K562 (cell line): Measurements from ENCODE around the gene CNTN5. TPM values are rescaled to one million over a fixed set of nuclear protein-coding genes. Genes with fewer than 3 reads are reported as not detected.

Source experiments
- ATAC-seq: fragments of 200-7000 bp; cut with Tn5 transposase; 3 replicates; pipeline ENCODE4 v1.9.1; 2020; ENCODE audit warnings: moderate library complexity
- BruUV-seq: library from RNA; stranded (reverse); fragments of 400-500 nt; replicated peaks from 2 replicates; lab custom pipeline; 2021; lab: Mats Ljungman, UMichigan
- CTCF ChIA-PET: fragments of 300-600 bp; formaldehyde crosslinking; extraction: SDS; loops from one replicate; lab custom pipeline; 2021; ENCODE audit warnings: low intra/inter-chr PET ratio; lab: Yijun Ruan, JAX
- POLR2A ChIA-PET: fragments of 300-600, 350-650 bp; sonication (Branson Sonifier 250); formaldehyde crosslinking; extraction: SDS; loops from one replicate; lab custom pipeline; 2021; ENCODE audit warnings: antibody characterized with exemption, inconsistent platforms; lab: Yijun Ruan, JAX
- DNase-seq, 4 experiments: peaks; one replicate each; pipeline versions ENCODE4 v3.0.0 to v3.0.0-alpha.2; 2011 to 2018; ENCODE audit warnings: low spot score in 3 of 4, mixed read lengths in 3 of 4; ENCODE audit errors: extremely low read depth in 1 of 4
- FAIRE-seq: peaks from 2 replicates; lab custom pipeline; 2011; peaks lifted over from hg19 to GRCh38; lab: Jason Lieb, UNC
- H2AFZ ChIP-seq: 2 replicates; pipeline ENCODE4 v1.6.0; 2011; ENCODE audit warnings: low read depth, low read length, control low read depth, inconsistent platforms
- H3K27ac ChIP-seq: fragments of 200-600 bp; 3 replicates; pipeline ENCODE4 v1.8.0; 2011; ENCODE audit warnings: low read depth, mild to moderate bottlenecking, control low read depth, inconsistent platforms, low read length, moderate library complexity, mixed read lengths; ENCODE audit errors: extremely low read depth
- H3K27me3 ChIP-seq, 2 experiments: fragments of 300-600 bp in 1 of 2; 2 replicates in 1 of 2; 3 replicates in 1 of 2; pipeline versions ENCODE4 v1.6.0 to v1.8.0; 2011; ENCODE audit warnings: inconsistent platforms in 2 of 2, low read length in 2 of 2, mild to moderate bottlenecking in 1 of 2, mixed read lengths in 1 of 2, moderate library complexity in 1 of 2; ENCODE audit not compliant: control insufficient read depth in 2 of 2, insufficient read depth in 2 of 2
- H3K36me3 ChIP-seq: fragments of 300-600 bp; 3 replicates; pipeline ENCODE4 v1.8.0; 2011; ENCODE audit warnings: mild to moderate bottlenecking, low read length, inconsistent platforms; ENCODE audit not compliant: control insufficient read depth, insufficient read depth
- H3K4me1 ChIP-seq, 2 experiments: fragments of 200-600 bp in 1 of 2; replicated peaks in 1 of 2; 2 replicates in 1 of 2; 3 replicates in 1 of 2; pipeline versions ENCODE4 v1.5.1 to v1.8.0; 2011; ENCODE audit warnings: inconsistent platforms in 2 of 2, low read length in 2 of 2, mild to moderate bottlenecking in 1 of 2, mixed read lengths in 1 of 2, moderate library complexity in 1 of 2; ENCODE audit not compliant: control insufficient read depth in 2 of 2, insufficient read depth in 2 of 2
- H3K4me2 ChIP-seq: 2 replicates; pipeline ENCODE4 v1.6.1; 2011; ENCODE audit warnings: low read length, control low read depth, inconsistent platforms, mixed read lengths; ENCODE audit not compliant: insufficient read depth
- H3K4me3 ChIP-seq: fragments of 200-600 bp; sonication (generic), shearing (Covaris generic); 2 replicates; pipeline ENCODE4 v1.5.1; 2016; ENCODE audit warnings: control low read depth, inconsistent platforms
- H3K79me2 ChIP-seq: fragments of 200-600 bp; 3 replicates; pipeline ENCODE4 v1.8.0; 2011; ENCODE audit warnings: low read length, inconsistent platforms; ENCODE audit not compliant: control insufficient read depth, insufficient read depth
- H3K9ac ChIP-seq, 2 experiments: 2 replicates each; pipeline versions ENCODE4 v1.6.0 to v1.6.1; 2011; ENCODE audit warnings: low read depth in 2 of 2, low read length in 2 of 2, control low read depth in 1 of 2, inconsistent platforms in 1 of 2, mild to moderate bottlenecking in 1 of 2, mixed read lengths in 1 of 2; ENCODE audit not compliant: insufficient read depth in 1 of 2
- H3K9me1 ChIP-seq: one replicate; pipeline ENCODE4 v1.6.0; 2011; ENCODE audit warnings: inconsistent platforms, mild to moderate bottlenecking, low read length, moderate library complexity; ENCODE audit not compliant: control insufficient read depth, insufficient read depth
- H3K9me3 ChIP-seq: replicated peaks from 2 replicates; pipeline ENCODE4 v1.5.1; 2011; ENCODE audit warnings: low read depth, low read length, inconsistent platforms; ENCODE audit not compliant: control insufficient read depth, insufficient read depth
- H4K20me1 ChIP-seq: replicated peaks from 2 replicates; pipeline ENCODE4 v1.6.1; 2011; ENCODE audit warnings: low read length, inconsistent platforms, mixed read lengths; ENCODE audit not compliant: control insufficient read depth, insufficient read depth
- CBFA2T2 ChIP-seq: fragments of 450-650 bp; conservative IDR thresholded peaks from 2 replicates; pipeline ENCODE4 v1.6.1; 2017; ENCODE audit warnings: mild to moderate bottlenecking
- MTA1 ChIP-seq: fragments of 450-650 bp; IDR thresholded peaks from 2 replicates; pipeline ENCODE4 v1.6.1; 2017; ENCODE audit warnings: borderline replicate concordance
- SIN3A ChIP-seq, 2 experiments: fragments of 150-350 bp in 1 of 2; IDR thresholded peaks; 2 replicates each; pipeline ENCODE4 v1.6.1; 2011 to 2016; ENCODE audit warnings: borderline replicate concordance in 2 of 2, low read depth in 2 of 2, low read length in 2 of 2, mild to moderate bottlenecking in 2 of 2, moderate library complexity in 2 of 2; ENCODE audit not compliant: control insufficient read depth in 1 of 2
- SLC30A9 ChIP-seq: fragments of 250-450 bp; sonication (Bioruptor Pico); IDR thresholded peaks from 2 replicates; pipeline ENCODE4 v1.8.0; 2022; ENCODE audit warnings: mild to moderate bottlenecking, moderate library complexity
- SMAD2 ChIP-seq: fragments of 150-350 bp; IDR thresholded peaks from 2 replicates; pipeline ENCODE4 v1.6.1; 2014; ENCODE audit warnings: low read depth, mild to moderate bottlenecking, low read length
- ZKSCAN3 ChIP-seq: fragments of 250-450 bp; sonication (Bioruptor Pico); IDR thresholded peaks from 2 replicates; pipeline ENCODE4 v1.4.0; 2020
- ZNF282 ChIP-seq: sonication (generic); formaldehyde crosslinking; IDR thresholded peaks from 2 replicates; pipeline ENCODE4 v1.8.1; 2023; ENCODE audit warnings: missing genetic modification reagents
- ZNF311 ChIP-seq: fragments of 250-450 bp; sonication (Bioruptor Pico); IDR thresholded peaks from 2 replicates; pipeline ENCODE4 v1.4.0; 2020; ENCODE audit warnings: mild to moderate bottlenecking, moderate library complexity
- ZNF518B ChIP-seq: fragments of 250-450 bp; sonication (Bioruptor Pico); IDR thresholded peaks from 2 replicates; pipeline ENCODE4 v1.5.0; 2021; ENCODE audit warnings: mild to moderate bottlenecking, moderate library complexity
- WGBS: fragments of 100-300 bp; shearing (Covaris generic); methylation state at CpG from one replicate; pipeline ENCODE4 v1.1.6; 2016; ENCODE audit warnings: low coverage, mixed read lengths; ENCODE audit not compliant: insufficient coverage; ENCODE audit errors: missing lambda C conversion rate; 5-methylcytosine and 5-hydroxymethylcytosine counted together
- in situ Hi-C: fragments of 300-500 bp; cut with MboI; formaldehyde crosslinking; loops from 4 replicates; pipeline ENCODE4 v1.15.0; 2018; ENCODE audit warnings: inconsistent platforms, mixed read lengths
- intact Hi-C: fragments of 100-400 bp; cut with micrococcal nuclease; formaldehyde crosslinking; loops from 2 replicates; pipeline ENCODE4 v1.14.2; 2022
- polyA plus RNA-seq, 8 experiments: library from polyadenylated mRNA; depleted of rRNA in 4 of 8; stranded (reverse) in 5 of 8; unstranded in 3 of 8; fragments of >200 nt; fragmentation: Nextera tagmentation in 2 of 8; fragmentation: Illumina TruSeq in 1 of 8; extraction: Ambion mirVana in 2 of 8; extraction: Trizol in 1 of 8; gene quantifications; 2 replicates each; pipeline versions ENCODE4 v1.2.1 to v1.2.3, GENCODE V29; 2011 to 2014; ENCODE audit warnings: inconsistent platforms in 1 of 8, missing spikeins in 1 of 8
- total RNA-seq, 7 experiments: library from RNA; depleted of rRNA in 6 of 7; stranded (reverse); fragments of >200 nt in 6 of 7; fragmentation: Illumina TruSeq in 2 of 7; extraction: Trizol in 2 of 7; gene quantifications; 2 replicates each; pipeline versions ENCODE4 v1.2.1 to v1.2.3, GENCODE V29; 2011 to 2021; ENCODE audit warnings: low replicate concordance in 1 of 7
- TF ChIP-seq, protein P1 (sequence below), 2 experiments: fragments of 450-650 bp; IDR thresholded peaks; 2 replicates each; pipeline ENCODE4 v1.6.1; 2016; ENCODE audit warnings: mild to moderate bottlenecking in 2 of 2, borderline replicate concordance in 1 of 2, low read depth in 1 of 2, moderate library complexity in 1 of 2

CNTN5 gene
- total and polyA plus RNA-seq, 9 of the 15 experiments (the other 6 are each of a cell fraction or from before 2014, with no cell fraction given): 0.03 TPM; not detected in 8

GRCh38 chr11:99537681-99538080 is 516.9 kb downstream of the CNTN5 start:
- no peaks in the 10 kb centered on the region for H3K4me1 ChIP-seq
- WGBS: 0% methylated on average over 2 of the region's 2 CpGs
- no peak overlapping the region for H3K27ac ChIP-seq
- TF ChIP-seq SLC30A9 (CRISPR knock-in tag) (no peak), ZKSCAN3 (CRISPR knock-in tag) (no peak), MTA1 (no peak), SIN3A (IDR thresholded peaks at IDR 0.05; ENCODE audit: borderline replicate concordance in 2 of 2, control insufficient read depth in 1 of 2, low read depth in 2 of 2, low read length in 2 of 2) (no peak), ZNF518B (CRISPR knock-in tag) (no peak), ZNF311 (CRISPR knock-in tag) (no peak), CBFA2T2 (no peak), SMAD2 (no peak), ZNF282 (CRISPR knock-in tag) (no peak)
- TF ChIP-seq, protein P1, sequence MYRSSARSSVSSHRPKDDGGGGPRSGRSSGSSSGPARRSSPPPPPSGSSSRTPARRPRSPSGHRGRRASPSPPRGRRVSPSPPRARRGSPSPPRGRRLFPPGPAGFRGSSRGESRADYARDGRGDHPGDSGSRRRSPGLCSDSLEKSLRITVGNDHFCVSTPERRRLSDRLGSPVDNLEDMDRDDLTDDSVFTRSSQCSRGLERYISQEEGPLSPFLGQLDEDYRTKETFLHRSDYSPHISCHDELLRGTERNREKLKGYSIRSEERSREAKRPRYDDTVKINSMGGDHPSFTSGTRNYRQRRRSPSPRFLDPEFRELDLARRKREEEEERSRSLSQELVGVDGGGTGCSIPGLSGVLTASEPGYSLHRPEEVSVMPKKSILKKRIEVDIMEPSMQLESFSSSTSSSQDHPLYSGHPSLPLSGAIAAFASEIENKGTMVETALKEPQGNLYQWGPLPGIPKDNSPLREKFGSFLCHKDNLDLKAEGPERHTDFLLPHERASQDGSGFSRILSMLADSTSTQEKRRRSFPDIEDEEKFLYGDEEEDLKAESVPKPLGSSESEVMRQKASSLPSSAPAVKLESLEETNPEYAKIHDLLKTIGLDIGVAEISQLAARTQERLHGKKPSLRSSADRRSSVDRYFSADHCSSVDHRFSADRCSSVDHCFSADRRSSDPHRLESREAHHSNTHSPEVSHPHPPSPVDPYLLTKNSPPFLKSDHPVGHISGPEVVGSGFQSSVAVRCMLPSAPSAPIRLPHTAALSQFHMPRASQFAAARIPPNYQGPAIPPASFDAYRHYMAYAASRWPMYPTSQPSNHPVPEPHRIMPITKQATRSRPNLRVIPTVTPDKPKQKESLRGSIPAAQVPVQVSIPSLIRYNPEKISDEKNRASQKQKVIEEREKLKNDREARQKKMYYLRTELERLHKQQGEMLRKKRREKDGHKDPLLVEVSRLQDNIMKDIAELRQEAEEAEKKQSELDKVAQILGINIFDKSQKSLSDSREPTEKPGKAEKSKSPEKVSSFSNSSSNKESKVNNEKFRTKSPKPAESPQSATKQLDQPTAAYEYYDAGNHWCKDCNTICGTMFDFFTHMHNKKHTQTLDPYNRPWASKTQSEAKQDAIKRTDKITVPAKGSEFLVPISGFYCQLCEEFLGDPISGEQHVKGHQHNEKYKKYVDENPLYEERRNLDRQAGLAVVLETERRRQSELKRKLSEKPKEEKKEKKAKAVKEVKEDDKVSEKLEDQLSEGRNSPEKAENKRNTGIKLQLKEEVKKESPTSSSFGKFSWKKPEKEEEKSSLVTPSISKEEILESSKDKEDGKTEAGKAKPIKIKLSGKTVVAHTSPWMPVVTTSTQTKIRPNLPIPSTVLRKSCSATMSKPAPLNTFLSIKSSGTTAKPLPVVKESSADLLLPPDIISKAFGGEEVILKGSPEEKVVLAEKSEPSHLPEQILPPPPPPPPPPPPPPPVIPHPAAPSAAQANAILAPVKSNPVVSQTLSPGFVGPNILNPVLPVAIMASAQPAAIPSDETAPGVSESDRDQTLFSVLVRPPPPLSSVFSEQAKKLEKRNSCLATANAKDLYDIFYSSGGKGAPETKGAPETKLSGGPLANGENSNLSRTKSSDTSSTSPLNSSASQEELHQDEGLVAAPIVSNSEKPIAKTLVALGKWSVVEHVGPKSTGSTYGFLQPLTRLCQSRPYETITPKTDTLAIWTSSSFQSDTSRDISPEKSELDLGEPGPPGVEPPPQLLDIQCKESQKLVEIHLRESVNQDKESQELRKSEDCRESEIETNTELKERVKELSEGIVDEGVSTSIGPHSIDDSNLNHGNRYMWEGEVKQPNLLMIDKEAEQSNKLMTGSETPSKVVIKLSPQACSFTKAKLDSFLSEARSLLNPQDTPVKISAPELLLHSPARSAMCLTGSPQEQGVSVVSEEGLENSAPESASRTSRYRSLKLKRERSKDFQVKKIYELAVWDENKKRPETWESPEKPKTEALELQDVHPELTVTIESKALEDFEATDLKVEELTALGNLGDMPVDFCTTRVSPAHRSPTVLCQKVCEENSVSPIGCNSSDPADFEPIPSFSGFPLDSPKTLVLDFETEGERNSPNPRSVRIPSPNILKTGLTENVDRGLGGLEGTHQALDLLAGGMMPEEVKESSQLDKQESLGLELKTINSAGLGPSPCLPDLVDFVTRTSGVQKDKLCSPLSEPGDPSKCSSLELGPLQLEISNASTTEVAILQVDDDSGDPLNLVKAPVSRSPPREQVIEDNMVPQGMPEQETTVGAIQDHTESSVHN (IDR thresholded peaks at IDR 0.05; ENCODE audit: borderline replicate concordance in 1 of 2, low read depth in 1 of 2): no peak
- TF ChIP-seq, all 486 proteins: peak for 0
- Histone ChIP-seq H3K27me3 (no peaks in the 10 kb centered on the region), H3K9ac (no peak overlapping the region), H3K79me2 (no peaks in the 10 kb centered on the region), H3K36me3 (no peaks in the 10 kb centered on the region), H3K4me3 (no peak overlapping the region), H3K9me1 (no peaks in the 10 kb centered on the region), H3K9me3 (no peaks in the 10 kb centered on the region), H2AFZ (no peak overlapping the region), H4K20me1 (no peaks in the 10 kb centered on the region), H3K4me2 (no peak overlapping the region)
- BruUV-seq: no TSS peak
- intact Hi-C loops (no loop called here), in situ Hi-C loops (no loop called here)
- DNase-seq (no peak), FAIRE-seq (no peak), ATAC-seq (no peak)
- POLR2A ChIA-PET: no interaction called here
- CTCF ChIA-PET: no interaction called here
